Endothelial cell of umbilical vein (primary cell): ENCODE measurements around the gene ZNF423. TPM values are rescaled to one million over a fixed set of nuclear protein-coding genes. Genes with fewer than 3 reads are reported as not detected.

Experiments
- BruUV-seq: library from RNA; stranded (reverse); fragments of 400-500 nt; replicated peaks from 2 replicates; lab custom pipeline; 2021; lab: Mats Ljungman, UMichigan
- CTCF ChIA-PET: fragments of 300-600, 350-600 bp; sonication (Branson Sonifier 250); formaldehyde crosslinking; loops from one replicate; lab custom pipeline; 2021; ENCODE audit warnings: antibody characterized with exemption, inconsistent platforms; lab: Charles Lee
- POLR2A ChIA-PET: fragments of 300-600, 350-600 bp; sonication (Branson Sonifier 250); formaldehyde crosslinking; loops from one replicate; lab custom pipeline; 2021; ENCODE audit warnings: antibody characterized with exemption, inconsistent platforms; lab: Charles Lee
- DNase-seq: peaks from one replicate; pipeline ENCODE4 v3.0.0-alpha.2; 2011; ENCODE audit warnings: low read depth, low spot score
- FAIRE-seq: peaks from 2 replicates; lab custom pipeline; 2011; peaks lifted over from hg19 to GRCh38; lab: Jason Lieb, UNC
- H2AFZ ChIP-seq: 2 replicates; pipeline ENCODE4 v1.6.0; 2012; ENCODE audit warnings: low read depth, low read length, control low read depth, inconsistent platforms
- H3K27ac ChIP-seq: 2 replicates; pipeline ENCODE4 v1.5.1; 2011; ENCODE audit warnings: low read depth, mild to moderate bottlenecking, control low read depth, low read length, moderate library complexity; ENCODE audit not compliant: insufficient read depth
- H3K27me3 ChIP-seq, 2 experiments: 2 replicates each; pipeline versions ENCODE4 v1.6.0 to v1.6.1; 2011; ENCODE audit warnings: low read length in 2 of 2, mixed read lengths in 1 of 2; ENCODE audit not compliant: control insufficient read depth in 2 of 2, insufficient read depth in 2 of 2
- H3K36me3 ChIP-seq, 2 experiments: 2 replicates in 1 of 2; 3 replicates in 1 of 2; pipeline ENCODE4 v1.5.1; 2011; ENCODE audit warnings: low read length in 2 of 2, mild to moderate bottlenecking in 1 of 2, moderate library complexity in 1 of 2; ENCODE audit not compliant: control insufficient read depth in 2 of 2, insufficient read depth in 2 of 2; ENCODE audit errors: extremely low read depth in 1 of 2
- H3K4me1 ChIP-seq: 3 replicates; pipeline ENCODE4 v1.5.1; 2011; ENCODE audit warnings: mild to moderate bottlenecking, low read length; ENCODE audit not compliant: control insufficient read depth, insufficient read depth; ENCODE audit errors: extremely low read depth
- H3K4me2 ChIP-seq: 2 replicates; pipeline ENCODE4 v1.6.1; 2011; ENCODE audit warnings: low read length, control low read depth, mixed read lengths; ENCODE audit not compliant: insufficient read depth
- H3K4me3 ChIP-seq, 3 experiments: fragments of 200-600 bp in 1 of 3; sonication (generic), shearing (Covaris generic) in 1 of 3; replicated peaks in 1 of 3; 2 replicates each; pipeline ENCODE4 v1.5.1; 2011 to 2016; ENCODE audit warnings: control low read depth in 3 of 3, low read length in 3 of 3, mild to moderate bottlenecking in 2 of 3, inconsistent platforms in 1 of 3, low read depth in 1 of 3, moderate library complexity in 1 of 3; ENCODE audit not compliant: insufficient read depth in 1 of 3
- H3K79me2 ChIP-seq: 2 replicates; pipeline ENCODE4 v1.6.0; 2012; ENCODE audit warnings: low read length, inconsistent platforms; ENCODE audit not compliant: control insufficient read depth, insufficient read depth
- H3K9ac ChIP-seq: replicated peaks from 2 replicates; pipeline ENCODE3; 2011; ENCODE audit warnings: low read length, control low read depth; ENCODE audit not compliant: insufficient read depth; ENCODE audit errors: extremely low read depth
- H3K9me1 ChIP-seq: replicated peaks from 3 replicates; pipeline ENCODE4 v1.6.0; 2011; ENCODE audit warnings: mild to moderate bottlenecking, low read length; ENCODE audit not compliant: control insufficient read depth, insufficient read depth; ENCODE audit errors: extremely low read depth
- H3K9me3 ChIP-seq: replicated peaks from 2 replicates; pipeline ENCODE4 v1.5.1; 2012; ENCODE audit warnings: low read length, inconsistent platforms; ENCODE audit not compliant: control insufficient read depth, insufficient read depth
- H4K20me1 ChIP-seq: replicated peaks from 2 replicates; pipeline ENCODE3; 2011; ENCODE audit warnings: mild to moderate bottlenecking, low read length; ENCODE audit not compliant: control insufficient read depth, insufficient read depth; ENCODE audit errors: extremely low read depth
- EZH2 ChIP-seq: IDR thresholded peaks from 2 replicates; pipeline ENCODE4 v1.6.1; 2012; ENCODE audit warnings: borderline replicate concordance, low read depth, mild to moderate bottlenecking, moderate library complexity, low read length, inconsistent platforms; ENCODE audit not compliant: severe bottlenecking
- FOS ChIP-seq: IDR thresholded peaks from 2 replicates; pipeline ENCODE4 v1.6.1; 2011; ENCODE audit warnings: mild to moderate bottlenecking, low read length, moderate library complexity, borderline replicate concordance; ENCODE audit not compliant: insufficient read depth
- GATA2 ChIP-seq: IDR thresholded peaks from 2 replicates; pipeline ENCODE4 v1.7.0; 2011; ENCODE audit warnings: low read depth, mild to moderate bottlenecking, moderate library complexity, mixed read lengths, low read length; ENCODE audit not compliant: insufficient read length, insufficient read depth
- JUN ChIP-seq: IDR thresholded peaks from 2 replicates; pipeline ENCODE4 v1.6.1; 2011; ENCODE audit warnings: borderline replicate concordance, low read depth; ENCODE audit not compliant: insufficient read length, insufficient read depth
- MYC ChIP-seq: IDR thresholded peaks from one replicate; pipeline ENCODE4 v1.6.1; 2011; ENCODE audit warnings: mild to moderate bottlenecking, low read depth, low read length
- POLR2A ChIP-seq: IDR thresholded peaks from 2 replicates; pipeline ENCODE4 v1.6.1; 2012; ENCODE audit warnings: low read depth, mild to moderate bottlenecking, control low read depth, low read length
- POLR2AphosphoS5 ChIP-seq: IDR thresholded peaks from 2 replicates; pipeline ENCODE4 v1.6.1; 2012; ENCODE audit warnings: low read depth, mild to moderate bottlenecking, control low read depth, low read length, moderate library complexity; ENCODE audit not compliant: insufficient read depth
- dilution Hi-C: fragments of 300-500 bp; cut with MboI; formaldehyde crosslinking; loops from one replicate; pipeline ENCODE4 v1.15.0; 2019; ENCODE audit warnings: low sequenced_read_pairs; ENCODE audit not compliant: extremely low pct_ligation_motif_present
- intact Hi-C: fragments of 100-400 bp; cut with micrococcal nuclease; formaldehyde crosslinking; loops from one replicate; pipeline ENCODE4 v1.10.0; 2022
- polyA plus RNA-seq, 4 experiments: library from polyadenylated mRNA; depleted of rRNA in 3 of 4; stranded (reverse) in 3 of 4; unstranded in 1 of 4; fragments of >200 nt; gene quantifications; 2 replicates each; pipeline versions ENCODE4 v1.2.1 to v1.2.3, GENCODE V29; 2011 to 2012; ENCODE audit warnings: missing spikeins in 1 of 4
- total RNA-seq: library from RNA; stranded (reverse); gene quantifications from 2 replicates; pipeline ENCODE4 v1.2.3, GENCODE V29; 2021
- TF ChIP-seq, protein P1 (sequence below), 2 donors: IDR thresholded peaks; 1 replicate in 1 of 2; 2 replicates in 1 of 2; pipeline ENCODE4 v1.5.1; 2011; ENCODE audit warnings: low read length in 2 of 2, mild to moderate bottlenecking in 2 of 2, moderate library complexity in 2 of 2, control low read depth in 1 of 2, inconsistent platforms in 1 of 2, low read depth in 1 of 2; ENCODE audit not compliant: insufficient read depth in 1 of 2; ENCODE audit errors: extremely low read depth in 1 of 2
- TF ChIP-seq, protein P2 (sequence below): IDR thresholded peaks from 2 replicates; pipeline ENCODE4 v1.6.1; 2011; ENCODE audit not compliant: insufficient read depth, insufficient read length

ZNF423 gene
- total and polyA plus RNA-seq, 2 donors (not counting 3 experiments of a cell fraction or from before 2014, with no cell fraction given): 2.2 to 8.1 TPM

DNA sequence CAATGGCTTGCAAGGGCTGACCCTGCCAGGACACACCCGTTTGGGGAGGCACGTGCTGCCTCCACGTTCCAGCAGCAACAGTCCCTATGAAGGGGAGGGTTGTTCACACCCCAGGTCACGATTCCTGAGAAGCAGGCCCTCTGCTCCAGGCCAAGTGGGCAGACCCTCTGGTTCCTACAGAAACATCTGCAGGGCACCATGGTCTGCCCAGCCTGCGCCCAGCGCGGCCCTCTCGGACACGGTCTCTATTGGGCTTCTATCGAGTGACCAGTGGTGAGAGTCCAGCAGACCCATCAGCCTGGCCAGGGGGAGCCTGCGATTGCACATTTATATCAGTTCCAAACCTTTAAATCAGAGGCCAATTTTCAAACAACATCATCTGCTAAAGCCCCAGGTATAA is 128.3 kb downstream of the ZNF423 start:
- Histone ChIP-seq H3K79me2 (no peaks in the 10 kb centered on the region), H3K27me3 (no peaks in the 10 kb centered on the region), H3K9me3 (no peaks in the 10 kb centered on the region), H3K4me2 (no peak overlapping the region), H3K4me1 (no peaks in the 10 kb centered on the region), H4K20me1 (no peaks in the 10 kb centered on the region), H2AFZ (no peak overlapping the region), H3K4me3 (no peak overlapping the region), H3K27ac (no peak overlapping the region), H3K9ac (no peak overlapping the region), H3K9me1 (no peaks in the 10 kb centered on the region), H3K36me3 (no peaks in the 10 kb centered on the region)
- TF ChIP-seq, protein P1, sequence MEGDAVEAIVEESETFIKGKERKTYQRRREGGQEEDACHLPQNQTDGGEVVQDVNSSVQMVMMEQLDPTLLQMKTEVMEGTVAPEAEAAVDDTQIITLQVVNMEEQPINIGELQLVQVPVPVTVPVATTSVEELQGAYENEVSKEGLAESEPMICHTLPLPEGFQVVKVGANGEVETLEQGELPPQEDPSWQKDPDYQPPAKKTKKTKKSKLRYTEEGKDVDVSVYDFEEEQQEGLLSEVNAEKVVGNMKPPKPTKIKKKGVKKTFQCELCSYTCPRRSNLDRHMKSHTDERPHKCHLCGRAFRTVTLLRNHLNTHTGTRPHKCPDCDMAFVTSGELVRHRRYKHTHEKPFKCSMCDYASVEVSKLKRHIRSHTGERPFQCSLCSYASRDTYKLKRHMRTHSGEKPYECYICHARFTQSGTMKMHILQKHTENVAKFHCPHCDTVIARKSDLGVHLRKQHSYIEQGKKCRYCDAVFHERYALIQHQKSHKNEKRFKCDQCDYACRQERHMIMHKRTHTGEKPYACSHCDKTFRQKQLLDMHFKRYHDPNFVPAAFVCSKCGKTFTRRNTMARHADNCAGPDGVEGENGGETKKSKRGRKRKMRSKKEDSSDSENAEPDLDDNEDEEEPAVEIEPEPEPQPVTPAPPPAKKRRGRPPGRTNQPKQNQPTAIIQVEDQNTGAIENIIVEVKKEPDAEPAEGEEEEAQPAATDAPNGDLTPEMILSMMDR (IDR thresholded peaks at IDR 0.05; ENCODE audit: extremely low read depth in 1 of 2, insufficient read depth in 1 of 2, low read depth in 1 of 2, low read length in 2 of 2): no peak
- TF ChIP-seq EZH2 (no peak), FOS (no peak), JUN (no peak), MYC (no peak), POLR2A (no peak), GATA2 (no peak), POLR2AphosphoS5 (no peak)
- TF ChIP-seq, protein P2, sequence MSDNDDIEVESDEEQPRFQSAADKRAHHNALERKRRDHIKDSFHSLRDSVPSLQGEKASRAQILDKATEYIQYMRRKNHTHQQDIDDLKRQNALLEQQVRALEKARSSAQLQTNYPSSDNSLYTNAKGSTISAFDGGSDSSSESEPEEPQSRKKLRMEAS: no peak
- no peak for FAIRE-seq
- no peak for DNase-seq
- BruUV-seq: no TSS peak
- ChIA-PET POLR2A (no interaction called here), CTCF (no interaction called here)
- intact Hi-C loops (no loop called here), dilution Hi-C loops (no loop called here)
